ENCODE results near the gene ZNF595.

ZNF595 gene

GRCh38 chr4:125091-125771 is 72.1 kb downstream of the ZNF595 start:
- peak overlapping the region; percentile 91 for H3K27ac ChIP-seq

GRCh38 chr4:125833-126232 is 72.7 kb downstream of the ZNF595 start:
- no peak for TF ChIP-seq CTCF (conservative IDR thresholded peaks at IDR 0.05)
- peak overlapping the region; percentile 91 for H3K27ac ChIP-seq

More at GRCh38 chr4:125091-125771, 72.1 kb downstream of the ZNF595 start:
- 0 out of 2 replicates have a peak, but pooled peaks have one; percentile 6 for TF ChIP-seq CTCF (conservative IDR thresholded peaks at IDR 0.05)

- no peak for TF ChIP-seq CTCF (conservative IDR thresholded peaks at IDR 0.05)
Measured at GRCh38 chr4:132483-132882, 79.4 kb downstream of the ZNF595 start.

More at GRCh38 chr4:132483-132882, 79.4 kb downstream of the ZNF595 start:
- no peak overlapping the region for H3K27ac ChIP-seq

Data from VCaP (cell line).